ENCODE data around the gene NME8. TPM values are rescaled to one million over a fixed set of nuclear protein-coding genes. Genes with fewer than 3 reads are reported as not detected.

Gene NME8
- polyA plus RNA-seq, 2 donors: 0.25 TPM; not detected in 1

DNA sequence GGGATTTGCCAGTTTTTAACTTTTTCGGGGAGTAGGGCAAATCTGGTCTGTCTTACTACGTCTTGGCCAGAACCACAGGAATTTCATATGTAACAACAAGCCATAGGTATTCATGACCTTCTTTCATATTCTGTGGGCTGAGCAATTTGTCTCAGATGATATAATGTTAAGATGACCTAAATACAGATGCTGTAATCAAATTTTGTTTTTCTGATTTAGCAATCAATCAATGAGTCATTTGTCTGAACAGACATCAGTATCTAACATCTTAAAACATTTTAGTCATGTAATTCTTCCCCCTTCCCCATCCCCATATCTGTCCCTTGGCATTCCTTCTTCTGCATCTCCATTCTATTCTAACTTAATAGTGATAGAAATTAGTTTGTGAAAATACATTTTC is 24.8 kb upstream of the NME8 start:
- Histone ChIP-seq H3K36me3 (ENCODE audit: control insufficient read depth in 2 of 2, insufficient read depth in 2 of 2, low read length in 1 of 2) (no peaks in the 10 kb centered on the region), H3K9me3 (ENCODE audit: control insufficient read depth in 2 of 2, insufficient read depth in 1 of 2, low read depth in 1 of 2, low read length in 1 of 2) (no peaks in the 10 kb centered on the region), H3K4me1 (ENCODE audit: control insufficient read depth in 2 of 2, insufficient read depth in 2 of 2, low read length in 1 of 2) (no peaks in the 10 kb centered on the region), H3K27me3 (ENCODE audit: control insufficient read depth in 1 of 2, insufficient read depth in 2 of 2, low read length in 2 of 2) (no peaks in the 10 kb centered on the region), H3K27ac (ENCODE audit: low read depth in 2 of 2, low read length in 1 of 2) (no peak overlapping the region), H3K4me3 (ENCODE audit: low read depth in 1 of 2, low read length in 2 of 2) (no peak overlapping the region)
- WGBS, 2 donors: 64 to 79% methylated on average over 2 of the region's 2 CpGs

DNA sequence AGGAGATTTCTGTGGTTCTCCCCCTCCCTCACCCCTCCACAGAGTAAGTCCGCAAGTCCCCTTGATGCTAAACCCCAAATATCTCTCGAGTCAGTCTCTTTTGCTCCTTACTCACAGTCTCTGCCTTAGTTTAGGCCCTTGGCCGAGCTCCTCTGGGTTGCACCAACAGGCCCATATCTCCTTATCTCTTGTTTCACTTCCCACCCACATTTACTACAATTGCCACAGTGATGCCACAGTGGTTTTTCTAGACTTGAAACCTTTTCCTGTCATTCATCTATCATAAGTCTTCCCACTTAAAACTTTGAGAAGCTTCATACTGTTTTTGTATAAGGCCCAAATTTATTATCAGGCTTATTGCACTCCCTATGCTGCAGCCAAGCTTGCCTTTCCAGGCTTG is 23.4 kb upstream of the NME8 start:
- Histone ChIP-seq H3K4me1 (ENCODE audit: control insufficient read depth in 2 of 2, insufficient read depth in 2 of 2, low read length in 1 of 2) (no peaks in the 10 kb centered on the region), H3K36me3 (ENCODE audit: control insufficient read depth in 2 of 2, insufficient read depth in 2 of 2, low read length in 1 of 2) (no peaks in the 10 kb centered on the region), H3K9me3 (ENCODE audit: control insufficient read depth in 2 of 2, insufficient read depth in 1 of 2, low read depth in 1 of 2, low read length in 1 of 2) (no peaks in the 10 kb centered on the region), H3K4me3 (ENCODE audit: low read depth in 1 of 2, low read length in 2 of 2) (no peak overlapping the region), H3K27me3 (ENCODE audit: control insufficient read depth in 1 of 2, insufficient read depth in 2 of 2, low read length in 2 of 2) (no peaks in the 10 kb centered on the region), H3K27ac (ENCODE audit: low read depth in 2 of 2, low read length in 1 of 2) (no peak overlapping the region)
- WGBS, 2 donors: 50 to 51% methylated on average over 3 of the region's 3 CpGs

GRCh38 chr7:37826825-37827224 is 21.6 kb upstream of the NME8 start:
- Histone ChIP-seq H3K4me1 (ENCODE audit: control insufficient read depth in 2 of 2, insufficient read depth in 2 of 2, low read length in 1 of 2) (no peaks in the 10 kb centered on the region), H3K4me3 (ENCODE audit: low read depth in 1 of 2, low read length in 2 of 2) (no peak overlapping the region), H3K36me3 (ENCODE audit: control insufficient read depth in 2 of 2, insufficient read depth in 2 of 2, low read length in 1 of 2) (no peaks in the 10 kb centered on the region), H3K9me3 (ENCODE audit: control insufficient read depth in 2 of 2, insufficient read depth in 1 of 2, low read depth in 1 of 2, low read length in 1 of 2) (no peaks in the 10 kb centered on the region), H3K27me3 (ENCODE audit: control insufficient read depth in 1 of 2, insufficient read depth in 2 of 2, low read length in 2 of 2) (no peaks in the 10 kb centered on the region), H3K27ac (ENCODE audit: low read depth in 2 of 2, low read length in 1 of 2) (no peak overlapping the region)
- 28 to 38% methylated on average over 4 of the region's 4 CpGs for WGBS, 2 donors

GRCh38 chr7:37831244-37831643 is 17.2 kb upstream of the NME8 start:
- WGBS, 2 donors: 91 to 93% methylated on average over 2 of the region's 2 CpGs
- no peaks in the 10 kb centered on the region for H3K4me1 ChIP-seq (ENCODE audit: control insufficient read depth in 2 of 2, insufficient read depth in 2 of 2, low read length in 1 of 2)

GRCh38 chr7:37832194-37832593 is 16.2 kb upstream of the NME8 start:
- 12 to 17% methylated on average over 4 of the region's 4 CpGs for WGBS, 2 donors
- no peaks in the 10 kb centered on the region for H3K27me3 ChIP-seq (ENCODE audit: control insufficient read depth in 1 of 2, insufficient read depth in 2 of 2, low read length in 2 of 2)
- H3K27ac ChIP-seq (ENCODE audit: low read depth in 2 of 2, low read length in 1 of 2): no peak overlapping the region

More at GRCh38 chr7:37831244-37831643, 17.2 kb upstream of the NME8 start:
- no peak overlapping the region for H3K4me3 ChIP-seq (ENCODE audit: low read depth in 1 of 2, low read length in 2 of 2)
- H3K27me3 ChIP-seq (ENCODE audit: control insufficient read depth in 1 of 2, insufficient read depth in 2 of 2, low read length in 2 of 2): no peaks in the 10 kb centered on the region
- no peaks in the 10 kb centered on the region for H3K36me3 ChIP-seq (ENCODE audit: control insufficient read depth in 2 of 2, insufficient read depth in 2 of 2, low read length in 1 of 2)
- no peak overlapping the region for H3K27ac ChIP-seq (ENCODE audit: low read depth in 2 of 2, low read length in 1 of 2)
- H3K9me3 ChIP-seq (ENCODE audit: control insufficient read depth in 2 of 2, insufficient read depth in 1 of 2, low read depth in 1 of 2, low read length in 1 of 2): no peaks in the 10 kb centered on the region

GRCh38 chr7:37833107-37833817 is 15.1 kb upstream of the NME8 start:
- WGBS, 2 donors: 25 to 28% methylated on average over 21 of the region's 21 CpGs
- no peak overlapping the region for H3K4me3 ChIP-seq (ENCODE audit: low read depth in 1 of 2, low read length in 2 of 2)

More at GRCh38 chr7:37832194-37832593, 16.2 kb upstream of the NME8 start:
- Histone ChIP-seq H3K36me3 (ENCODE audit: control insufficient read depth in 2 of 2, insufficient read depth in 2 of 2, low read length in 1 of 2) (no peaks in the 10 kb centered on the region), H3K9me3 (ENCODE audit: control insufficient read depth in 2 of 2, insufficient read depth in 1 of 2, low read depth in 1 of 2, low read length in 1 of 2) (no peaks in the 10 kb centered on the region), H3K4me3 (ENCODE audit: low read depth in 1 of 2, low read length in 2 of 2) (no peak overlapping the region), H3K4me1 (ENCODE audit: control insufficient read depth in 2 of 2, insufficient read depth in 2 of 2, low read length in 1 of 2) (no peaks in the 10 kb centered on the region)

DNA sequence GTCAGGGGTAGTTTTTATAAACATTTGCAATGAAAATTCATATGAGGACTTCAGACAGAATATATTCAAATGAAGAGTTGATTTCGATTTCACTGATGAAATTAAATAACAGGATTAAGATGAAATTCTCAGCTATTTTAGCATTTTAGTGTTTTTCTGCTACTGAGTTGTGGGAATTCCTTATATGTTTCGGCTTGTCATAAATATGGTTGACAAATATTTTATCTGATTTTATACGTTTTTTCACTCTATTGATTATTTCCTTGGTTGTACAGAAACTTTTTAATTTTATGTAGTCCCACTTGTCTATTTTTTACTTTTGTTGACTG is 14.6 kb upstream of the NME8 start:
- H3K4me1 ChIP-seq (ENCODE audit: control insufficient read depth in 2 of 2, insufficient read depth in 2 of 2, low read length in 1 of 2): no peaks in the 10 kb centered on the region
- no peaks in the 10 kb centered on the region for H3K9me3 ChIP-seq (ENCODE audit: control insufficient read depth in 2 of 2, insufficient read depth in 1 of 2, low read depth in 1 of 2, low read length in 1 of 2)
- H3K4me3 ChIP-seq (ENCODE audit: low read depth in 1 of 2, low read length in 2 of 2): no peak overlapping the region
- 0 to 16% methylated on average over 3 of the region's 3 CpGs for WGBS, 2 donors
- no peak overlapping the region for H3K27ac ChIP-seq (ENCODE audit: low read depth in 2 of 2, low read length in 1 of 2)
- no peaks in the 10 kb centered on the region for H3K36me3 ChIP-seq (ENCODE audit: control insufficient read depth in 2 of 2, insufficient read depth in 2 of 2, low read length in 1 of 2)
- H3K27me3 ChIP-seq (ENCODE audit: control insufficient read depth in 1 of 2, insufficient read depth in 2 of 2, low read length in 2 of 2): no peaks in the 10 kb centered on the region

More at GRCh38 chr7:37833107-37833817, 15.1 kb upstream of the NME8 start:
- Histone ChIP-seq H3K9me3 (ENCODE audit: control insufficient read depth in 2 of 2, insufficient read depth in 1 of 2, low read depth in 1 of 2, low read length in 1 of 2) (no peaks in the 10 kb centered on the region), H3K36me3 (ENCODE audit: control insufficient read depth in 2 of 2, insufficient read depth in 2 of 2, low read length in 1 of 2) (no peaks in the 10 kb centered on the region), H3K4me1 (ENCODE audit: control insufficient read depth in 2 of 2, insufficient read depth in 2 of 2, low read length in 1 of 2) (no peaks in the 10 kb centered on the region), H3K27me3 (ENCODE audit: control insufficient read depth in 1 of 2, insufficient read depth in 2 of 2, low read length in 2 of 2) (no peaks in the 10 kb centered on the region), H3K27ac (ENCODE audit: low read depth in 2 of 2, low read length in 1 of 2) (no peak overlapping the region)

DNA sequence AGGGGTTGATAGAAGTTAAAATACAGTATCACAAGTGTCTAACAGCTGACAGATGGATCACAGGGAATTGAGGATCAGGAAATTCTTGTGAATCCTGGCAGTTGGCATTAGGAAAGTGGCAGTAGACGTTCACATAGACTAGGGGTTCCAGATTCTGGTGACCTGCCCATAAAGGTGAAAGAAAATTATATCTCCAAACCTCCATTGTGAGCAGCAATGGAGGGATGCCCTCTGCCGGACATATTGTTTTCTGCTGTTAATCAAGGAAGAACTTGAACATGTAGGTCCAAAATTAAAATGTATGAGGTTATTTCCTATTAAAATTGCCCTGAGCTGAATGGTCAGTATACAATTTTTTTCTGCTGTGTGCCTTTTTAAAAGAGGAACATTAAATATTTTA is 5.1 kb downstream of the NME8 start:
- H3K9me3 ChIP-seq (ENCODE audit: control insufficient read depth in 2 of 2, insufficient read depth in 1 of 2, low read depth in 1 of 2, low read length in 1 of 2): no peaks in the 10 kb centered on the region
- no peaks in the 10 kb centered on the region for H3K4me1 ChIP-seq (ENCODE audit: control insufficient read depth in 2 of 2, insufficient read depth in 2 of 2, low read length in 1 of 2)
- H3K36me3 ChIP-seq (ENCODE audit: control insufficient read depth in 2 of 2, insufficient read depth in 2 of 2, low read length in 1 of 2): no peaks in the 10 kb centered on the region
- no peak overlapping the region for H3K27ac ChIP-seq (ENCODE audit: low read depth in 2 of 2, low read length in 1 of 2)
- H3K27me3 ChIP-seq (ENCODE audit: control insufficient read depth in 1 of 2, insufficient read depth in 2 of 2, low read length in 2 of 2): no peaks in the 10 kb centered on the region
- WGBS, 2 donors: 31 to 35% methylated on average over 2 of the region's 2 CpGs
- H3K4me3 ChIP-seq (ENCODE audit: low read depth in 1 of 2, low read length in 2 of 2): no peak overlapping the region

- Histone ChIP-seq H3K27ac (ENCODE audit: low read depth in 2 of 2, low read length in 1 of 2) (no peak overlapping the region), H3K36me3 (ENCODE audit: control insufficient read depth in 2 of 2, insufficient read depth in 2 of 2, low read length in 1 of 2) (no peaks in the 10 kb centered on the region), H3K27me3 (ENCODE audit: control insufficient read depth in 1 of 2, insufficient read depth in 2 of 2, low read length in 2 of 2) (no peaks in the 10 kb centered on the region), H3K9me3 (ENCODE audit: control insufficient read depth in 2 of 2, insufficient read depth in 1 of 2, low read depth in 1 of 2, low read length in 1 of 2) (no peaks in the 10 kb centered on the region), H3K4me3 (ENCODE audit: low read depth in 1 of 2, low read length in 2 of 2) (no peak overlapping the region), H3K4me1 (ENCODE audit: control insufficient read depth in 2 of 2, insufficient read depth in 2 of 2, low read length in 1 of 2) (no peaks in the 10 kb centered on the region)
- whole genome bisulfite sequencing, 2 donors: 82% methylated on average over 6 of the region's 6 CpGs
Observed at GRCh38 chr7:37882086-37882485, 33.7 kb downstream of the NME8 start.

- H3K9me3 ChIP-seq (ENCODE audit: control insufficient read depth in 2 of 2, insufficient read depth in 1 of 2, low read depth in 1 of 2, low read length in 1 of 2): no peaks in the 10 kb centered on the region
- no peak overlapping the region for H3K27ac ChIP-seq (ENCODE audit: low read depth in 2 of 2, low read length in 1 of 2)
- H3K27me3 ChIP-seq (ENCODE audit: control insufficient read depth in 1 of 2, insufficient read depth in 2 of 2, low read length in 2 of 2): no peaks in the 10 kb centered on the region
- H3K36me3 ChIP-seq (ENCODE audit: control insufficient read depth in 2 of 2, insufficient read depth in 2 of 2, low read length in 1 of 2): no peaks in the 10 kb centered on the region
- no peaks in the 10 kb centered on the region for H3K4me1 ChIP-seq (ENCODE audit: control insufficient read depth in 2 of 2, insufficient read depth in 2 of 2, low read length in 1 of 2)
- H3K4me3 ChIP-seq (ENCODE audit: low read depth in 1 of 2, low read length in 2 of 2): no peak overlapping the region
Observed at GRCh38 chr7:37893359-37893758, 45.0 kb downstream of the NME8 start.
